Pancreas (tissue), 10 donors: ENCODE measurements around the gene AKAP6. TPM values are rescaled to one million over a fixed set of nuclear protein-coding genes. Genes with fewer than 3 reads are reported as not detected.

Experiments
- ATAC-seq, 4 donors: fragments of 200-7000 bp; cut with Tn5 transposase; one replicate each; pipeline versions ENCODE4 v1.8.0 to v1.9.1; 2020; ENCODE audit warnings: mild to moderate bottlenecking in 4 of 4, moderate library complexity in 4 of 4
- DNase-seq, 6 donors: peaks; one replicate each; pipeline ENCODE4 v3.0.0-alpha.2; 2020
- FAIRE-seq: peaks from 2 replicates; lab custom pipeline; 2012; peaks lifted over from hg19 to GRCh38; lab: Jason Lieb, UNC
- H3K27ac ChIP-seq, 4 donors: fragments of 200-600 bp; sonication (generic); 1 replicate in 3 of 4; 2 replicates in 1 of 4; pipeline versions ENCODE4 v1.5.0 to v1.8.0; 2020
- H3K27me3 ChIP-seq, 4 donors: fragments of 200-600 bp; one replicate each; pipeline ENCODE4 v1.8.0; 2021
- H3K36me3 ChIP-seq, 3 donors: fragments of 200-600 bp; sonication (generic) in 1 of 3; one replicate each; pipeline versions ENCODE4 v1.5.0 to v1.8.0; 2020 to 2021
- H3K4me1 ChIP-seq, 3 donors: fragments of 200-600 bp; one replicate each; pipeline ENCODE4 v1.8.0; 2021
- H3K4me3 ChIP-seq, 4 donors: fragments of 200-600 bp; sonication (generic) in 2 of 4; one replicate each; pipeline versions ENCODE4 v1.5.0 to v1.8.0; 2020 to 2021
- H3K9me3 ChIP-seq, 4 donors: fragments of 200-600 bp; one replicate each; pipeline ENCODE4 v1.8.0; 2021
- WGBS, 2 donors: extraction: QIAGEN DNeasy Blood & Tissue Kit; methylation state at CpG; one replicate each; pipeline ENCODE4 v1.1.7; 2013; 5-methylcytosine and 5-hydroxymethylcytosine counted together
- intact Hi-C, 3 donors: fragments of 100-400 bp; cut with DNase I; formaldehyde crosslinking; loops; one replicate each; pipeline versions ENCODE4 v1.11.1 to v1.14.2; 2022
- polyA plus RNA-seq, 2 donors: library from polyadenylated mRNA; stranded (reverse); fragments of 200-250 nt; gene quantifications; one replicate each; pipeline ENCODE4 v1.2.3, GENCODE V29; 2013
- total RNA-seq, 6 donors: library from RNA; stranded (reverse); fragmentation: NEBNext Ultra II Directional in 4 of 6; extraction: Animal tissue kit (Norgen Biotek cat#: 25700) in 4 of 6; gene quantifications; one replicate each; pipeline versions ENCODE4 v1.2.1 to v1.2.4, GENCODE V29; 2021 to 2023
- TF ChIP-seq, protein P1 (sequence below), 4 donors: fragments of 200-600 bp; sonication (generic) in 3 of 4; IDR thresholded peaks; one replicate each; pipeline versions ENCODE4 v1.5.0 to v1.8.0; 2021; ENCODE audit warnings: antibody characterized with exemption in 4 of 4
- donor health status: healthy with polysubstance abuse.
- donor health status: DM: no; HTN: no; CAD: no; lungs with moderate emphysema.
- donor health status: DM: no; HTN: no; CAD: no.
- donor health status: control.
- donor health status: control.
- donor health status: Bipolar disorder and iron deficiency.
- donor health status: DM: yes; HTN: yes; CAD: no.
- donor health status: DM: no; HTN: no; CAD: no.
- donor health status: DM: no; HTN: no; CAD: no.
- donor health status: DM: yes; HTN: yes; CAD: no.

Gene AKAP6
- total and polyA plus RNA-seq, 8 donors = 0.34 to 2.2 (median 1.8) TPM

GRCh38 chr14:32802295-32802694 lies 473.2 kb downstream of the AKAP6 start:
- Histone ChIP-seq H3K4me3 (no peak overlapping the region), H3K4me1 (no peaks in the 10 kb centered on the region), H3K9me3 (peaks cover 0 to 4% (median 0%) of the 10 kb centered on the region in 4 donors), H3K27ac (no peak overlapping the region), H3K36me3 (no peaks in the 10 kb centered on the region), H3K27me3 (no peaks in the 10 kb centered on the region)
- ATAC-seq (no peak), DNase-seq (no peak), FAIRE-seq (no peak)
- intact Hi-C loops = no loop called here
- TF ChIP-seq, protein P1, sequence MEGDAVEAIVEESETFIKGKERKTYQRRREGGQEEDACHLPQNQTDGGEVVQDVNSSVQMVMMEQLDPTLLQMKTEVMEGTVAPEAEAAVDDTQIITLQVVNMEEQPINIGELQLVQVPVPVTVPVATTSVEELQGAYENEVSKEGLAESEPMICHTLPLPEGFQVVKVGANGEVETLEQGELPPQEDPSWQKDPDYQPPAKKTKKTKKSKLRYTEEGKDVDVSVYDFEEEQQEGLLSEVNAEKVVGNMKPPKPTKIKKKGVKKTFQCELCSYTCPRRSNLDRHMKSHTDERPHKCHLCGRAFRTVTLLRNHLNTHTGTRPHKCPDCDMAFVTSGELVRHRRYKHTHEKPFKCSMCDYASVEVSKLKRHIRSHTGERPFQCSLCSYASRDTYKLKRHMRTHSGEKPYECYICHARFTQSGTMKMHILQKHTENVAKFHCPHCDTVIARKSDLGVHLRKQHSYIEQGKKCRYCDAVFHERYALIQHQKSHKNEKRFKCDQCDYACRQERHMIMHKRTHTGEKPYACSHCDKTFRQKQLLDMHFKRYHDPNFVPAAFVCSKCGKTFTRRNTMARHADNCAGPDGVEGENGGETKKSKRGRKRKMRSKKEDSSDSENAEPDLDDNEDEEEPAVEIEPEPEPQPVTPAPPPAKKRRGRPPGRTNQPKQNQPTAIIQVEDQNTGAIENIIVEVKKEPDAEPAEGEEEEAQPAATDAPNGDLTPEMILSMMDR (IDR thresholded peaks at IDR 0.05) = no peak
- 64 to 94% methylated on average over 1 of the region's 1 CpG for WGBS, 2 donors

DNA sequence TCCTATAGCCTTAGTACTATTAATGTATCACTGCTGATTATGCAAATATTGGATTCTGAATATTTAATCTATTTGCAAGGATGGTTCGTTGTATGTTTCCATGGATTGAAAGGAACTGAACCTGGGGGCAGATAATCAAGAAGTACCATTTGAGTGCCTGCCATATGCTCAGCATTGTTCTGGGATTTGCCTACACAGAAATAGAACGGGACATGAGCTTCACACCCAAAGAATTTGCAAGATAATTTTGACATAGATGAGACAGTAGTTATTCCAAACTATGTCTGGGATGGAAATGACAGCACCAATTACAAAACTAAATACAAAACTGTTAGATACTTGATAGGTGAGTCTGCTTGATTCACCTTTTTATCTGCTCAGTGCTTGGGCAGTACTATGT lies 476.9 kb downstream of the AKAP6 start:
- intact Hi-C loops = no loop called here
- ATAC-seq = no peak
- H3K4me3 ChIP-seq = no peak overlapping the region
- H3K9me3 ChIP-seq = peaks cover 0 to 4% (median 0%) of the 10 kb centered on the region in 4 donors
- H3K27me3 ChIP-seq = no peaks in the 10 kb centered on the region
- H3K4me1 ChIP-seq = peaks cover 0 to 5% (median 2%) of the 10 kb centered on the region in 3 donors
- TF ChIP-seq, protein P1 (IDR thresholded peaks at IDR 0.05) = no peak
- FAIRE-seq = no peak
- WGBS, 2 donors = 67 to 79% methylated on average over 2 of the region's 2 CpGs
- H3K36me3 ChIP-seq = no peaks in the 10 kb centered on the region
- DNase-seq = no peak
- no peak overlapping the region for H3K27ac ChIP-seq

- no peak overlapping the region for H3K4me3 ChIP-seq
- TF ChIP-seq, protein P1 (IDR thresholded peaks at IDR 0.05) = no peak
- peak; percentile 49 for FAIRE-seq
Observed at GRCh38 chr14:32808644-32809043, 479.5 kb downstream of the AKAP6 start.

DNA sequence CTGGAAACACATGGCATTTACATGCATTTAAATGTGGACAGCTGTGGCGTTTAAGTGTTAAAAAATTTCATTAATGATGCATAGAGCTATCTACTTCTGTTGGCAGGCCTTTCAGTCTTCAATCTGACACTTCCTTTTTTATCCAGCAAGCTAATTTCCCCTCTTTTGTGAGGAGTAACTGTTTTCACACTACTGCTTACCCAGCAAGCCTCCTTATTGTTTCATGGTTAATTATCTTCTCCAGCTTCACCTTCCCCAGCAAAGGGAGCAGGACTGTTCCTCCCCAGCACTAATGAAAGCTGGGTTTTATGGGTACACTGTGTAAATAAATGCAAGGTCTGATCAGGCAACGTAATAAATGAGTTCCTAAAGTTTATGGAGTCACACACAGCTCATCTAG lies 480.2 kb downstream of the AKAP6 start:
- peaks cover 0 to 5% (median 2%) of the 10 kb centered on the region in 3 donors for H3K4me1 ChIP-seq
- WGBS, 2 donors = 55 to 57% methylated on average over 2 of the region's 2 CpGs
- DNase-seq (no peak), FAIRE-seq (no peak), ATAC-seq (no peak)
- TF ChIP-seq, protein P1 (IDR thresholded peaks at IDR 0.05) = no peak
- no peaks in the 10 kb centered on the region for H3K36me3 ChIP-seq
- H3K27ac ChIP-seq = no peak overlapping the region
- no peaks in the 10 kb centered on the region for H3K27me3 ChIP-seq
- H3K9me3 ChIP-seq = peaks cover 0 to 4% (median 0%) of the 10 kb centered on the region in 4 donors
- no peak overlapping the region for H3K4me3 ChIP-seq
- intact Hi-C loops = no loop called here

More at GRCh38 chr14:32808644-32809043, 479.5 kb downstream of the AKAP6 start:
- peaks cover 0 to 4% (median 0%) of the 10 kb centered on the region in 4 donors for H3K9me3 ChIP-seq
- H3K36me3 ChIP-seq = no peaks in the 10 kb centered on the region
- no peaks in the 10 kb centered on the region for H3K27me3 ChIP-seq
- peak; percentile 83 to 88 (median 85) for ATAC-seq
- intact Hi-C loops = no loop called here
- WGBS, 2 donors = 21% methylated on average over 4 of the region's 4 CpGs
- H3K27ac ChIP-seq = no peak overlapping the region
- H3K4me1 ChIP-seq = peaks cover 0 to 5% (median 2%) of the 10 kb centered on the region in 3 donors
- DNase-seq = peak in 4 of 6 donors; percentile 18 to 28 (median 26)

GRCh38 chr14:32813401-32813800 lies 484.3 kb downstream of the AKAP6 start:
- Histone ChIP-seq H3K4me3 (no peak overlapping the region), H3K4me1 (peaks cover 0 to 5% (median 2%) of the 10 kb centered on the region in 3 donors), H3K9me3 (no peaks in the 10 kb centered on the region), H3K27me3 (no peaks in the 10 kb centered on the region), H3K27ac (no peak overlapping the region), H3K36me3 (no peaks in the 10 kb centered on the region)
- ATAC-seq = no peak
- TF ChIP-seq, protein P1 (IDR thresholded peaks at IDR 0.05) = no peak
- 58 to 68% methylated on average over 4 of the region's 4 CpGs for WGBS, 2 donors
- FAIRE-seq = no peak
- intact Hi-C loops = no loop called here
- no peak for DNase-seq
